Astrocyte (in vitro differentiated cells and primary cell): ENCODE data around the gene MASP1.

Experiments
- EZH2 ChIP-seq: IDR thresholded peaks from 2 replicates; pipeline ENCODE4 v1.6.1; 2012; ENCODE audit warnings: mild to moderate bottlenecking, low read length, inconsistent platforms; ENCODE audit not compliant: insufficient read depth
- TF ChIP-seq, protein P1 (sequence below): IDR thresholded peaks from 2 replicates; pipeline ENCODE4 v1.5.1; 2011; ENCODE audit warnings: low read depth, mild to moderate bottlenecking, inconsistent platforms, low read length, moderate library complexity; ENCODE audit not compliant: insufficient read depth

DNA sequence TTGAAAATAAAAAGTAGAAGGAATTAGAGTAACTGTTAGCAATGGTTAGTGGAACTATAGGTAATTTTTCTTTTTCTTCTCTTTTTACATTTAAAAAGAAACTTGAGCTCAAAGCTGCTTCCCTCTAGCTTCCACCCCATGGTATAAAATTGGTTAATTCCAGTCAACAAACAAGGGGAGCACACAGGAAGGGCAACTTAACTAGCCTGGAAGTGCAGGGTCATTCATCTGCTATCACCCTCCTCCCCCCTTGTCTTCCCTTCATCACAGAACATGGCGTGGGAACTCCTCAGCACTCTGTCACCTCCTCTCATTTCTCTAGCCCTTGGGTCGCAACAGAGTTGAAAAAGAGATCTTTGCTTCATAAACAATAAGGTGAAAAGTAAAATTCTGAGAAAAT, 20.0 kb downstream of the MASP1 start:
- TF ChIP-seq EZH2 = no peak
- TF ChIP-seq, protein P1, sequence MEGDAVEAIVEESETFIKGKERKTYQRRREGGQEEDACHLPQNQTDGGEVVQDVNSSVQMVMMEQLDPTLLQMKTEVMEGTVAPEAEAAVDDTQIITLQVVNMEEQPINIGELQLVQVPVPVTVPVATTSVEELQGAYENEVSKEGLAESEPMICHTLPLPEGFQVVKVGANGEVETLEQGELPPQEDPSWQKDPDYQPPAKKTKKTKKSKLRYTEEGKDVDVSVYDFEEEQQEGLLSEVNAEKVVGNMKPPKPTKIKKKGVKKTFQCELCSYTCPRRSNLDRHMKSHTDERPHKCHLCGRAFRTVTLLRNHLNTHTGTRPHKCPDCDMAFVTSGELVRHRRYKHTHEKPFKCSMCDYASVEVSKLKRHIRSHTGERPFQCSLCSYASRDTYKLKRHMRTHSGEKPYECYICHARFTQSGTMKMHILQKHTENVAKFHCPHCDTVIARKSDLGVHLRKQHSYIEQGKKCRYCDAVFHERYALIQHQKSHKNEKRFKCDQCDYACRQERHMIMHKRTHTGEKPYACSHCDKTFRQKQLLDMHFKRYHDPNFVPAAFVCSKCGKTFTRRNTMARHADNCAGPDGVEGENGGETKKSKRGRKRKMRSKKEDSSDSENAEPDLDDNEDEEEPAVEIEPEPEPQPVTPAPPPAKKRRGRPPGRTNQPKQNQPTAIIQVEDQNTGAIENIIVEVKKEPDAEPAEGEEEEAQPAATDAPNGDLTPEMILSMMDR = no peak
